Vagina (tissue), 2 donors: ENCODE results near the gene MYO1D.

Source experiments
- POLR2AphosphoS5 ChIP-seq, 2 donors: sonication (generic); formaldehyde crosslinking; IDR thresholded peaks; one replicate each; pipeline ENCODE4 v1.9.0; 2017; ENCODE audit warnings: antibody characterized with exemption in 2 of 2, mild to moderate bottlenecking in 2 of 2, low read depth in 1 of 2; ENCODE audit not compliant: insufficient read depth in 1 of 2
- TF ChIP-seq, protein P1 (sequence below), 3 experiments: fragments of 450-650 bp in 2 of 3; fragments of 200-600 bp in 1 of 3; sonication (generic) in 1 of 3; IDR thresholded peaks; one replicate each; pipeline ENCODE4 v1.5.1; 2017 to 2019; ENCODE audit warnings: antibody characterized with exemption in 3 of 3, mild to moderate bottlenecking in 2 of 3, moderate library complexity in 2 of 3

DNA sequence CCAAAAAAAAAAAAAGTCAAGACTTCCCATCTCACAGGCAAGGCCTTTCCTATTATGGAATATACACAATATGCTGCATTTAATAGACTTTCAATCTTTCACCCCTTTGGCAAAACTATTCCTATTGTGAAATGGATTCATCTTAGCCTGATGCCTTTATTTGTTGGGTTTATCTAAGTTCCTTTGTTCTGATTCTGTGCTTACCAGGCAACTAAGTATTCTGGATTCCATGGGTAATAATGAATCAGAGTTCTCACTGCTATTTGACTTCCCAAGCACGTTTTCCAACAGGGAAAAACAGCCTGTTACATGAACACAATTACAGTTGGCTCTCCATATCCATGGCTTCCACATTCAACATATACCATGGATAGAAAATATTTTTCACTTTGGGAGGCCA, 135.5 kb downstream of the MYO1D start:
- TF ChIP-seq, protein P1, sequence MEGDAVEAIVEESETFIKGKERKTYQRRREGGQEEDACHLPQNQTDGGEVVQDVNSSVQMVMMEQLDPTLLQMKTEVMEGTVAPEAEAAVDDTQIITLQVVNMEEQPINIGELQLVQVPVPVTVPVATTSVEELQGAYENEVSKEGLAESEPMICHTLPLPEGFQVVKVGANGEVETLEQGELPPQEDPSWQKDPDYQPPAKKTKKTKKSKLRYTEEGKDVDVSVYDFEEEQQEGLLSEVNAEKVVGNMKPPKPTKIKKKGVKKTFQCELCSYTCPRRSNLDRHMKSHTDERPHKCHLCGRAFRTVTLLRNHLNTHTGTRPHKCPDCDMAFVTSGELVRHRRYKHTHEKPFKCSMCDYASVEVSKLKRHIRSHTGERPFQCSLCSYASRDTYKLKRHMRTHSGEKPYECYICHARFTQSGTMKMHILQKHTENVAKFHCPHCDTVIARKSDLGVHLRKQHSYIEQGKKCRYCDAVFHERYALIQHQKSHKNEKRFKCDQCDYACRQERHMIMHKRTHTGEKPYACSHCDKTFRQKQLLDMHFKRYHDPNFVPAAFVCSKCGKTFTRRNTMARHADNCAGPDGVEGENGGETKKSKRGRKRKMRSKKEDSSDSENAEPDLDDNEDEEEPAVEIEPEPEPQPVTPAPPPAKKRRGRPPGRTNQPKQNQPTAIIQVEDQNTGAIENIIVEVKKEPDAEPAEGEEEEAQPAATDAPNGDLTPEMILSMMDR (IDR thresholded peaks at IDR 0.05): no peak
- no peak for TF ChIP-seq POLR2AphosphoS5 (IDR thresholded peaks at IDR 0.05; ENCODE audit: insufficient read depth in 1 of 2, low read depth in 1 of 2)
